ENCODE data around the gene GALNT9. TPM values are rescaled to one million over a fixed set of nuclear protein-coding genes. Genes with fewer than 3 reads are reported as not detected.

Gene GALNT9
- total RNA-seq, 4 donors from 2014 or later = 1.6 TPM; not detected in 3

GRCh38 chr12:132191715-132192553, 137.5 kb downstream of the GALNT9 start:
- no peak for DNase-seq (ENCODE audit: low spot score in 2 of 2)
- Histone ChIP-seq H3K27me3 (peaks cover 0 to 17% of the 10 kb centered on the region in 2 donors), H3K27ac (no peak overlapping the region), H3K9me3 (peaks cover 0 to 24% (median 0%) of the 10 kb centered on the region in 4 donors), H3K36me3 (no peaks in the 10 kb centered on the region), H3K4me1 (peaks cover 0 to 21% (median 7%) of the 10 kb centered on the region in 4 donors), H3K4me3 (no peak overlapping the region)
- 56 to 69% methylated on average over 29 to 30 of the region's 31 CpGs for WGBS, 2 donors
- no peak for TF ChIP-seq POLR2A (IDR thresholded peaks at IDR 0.05)
- TF ChIP-seq, protein P1, sequence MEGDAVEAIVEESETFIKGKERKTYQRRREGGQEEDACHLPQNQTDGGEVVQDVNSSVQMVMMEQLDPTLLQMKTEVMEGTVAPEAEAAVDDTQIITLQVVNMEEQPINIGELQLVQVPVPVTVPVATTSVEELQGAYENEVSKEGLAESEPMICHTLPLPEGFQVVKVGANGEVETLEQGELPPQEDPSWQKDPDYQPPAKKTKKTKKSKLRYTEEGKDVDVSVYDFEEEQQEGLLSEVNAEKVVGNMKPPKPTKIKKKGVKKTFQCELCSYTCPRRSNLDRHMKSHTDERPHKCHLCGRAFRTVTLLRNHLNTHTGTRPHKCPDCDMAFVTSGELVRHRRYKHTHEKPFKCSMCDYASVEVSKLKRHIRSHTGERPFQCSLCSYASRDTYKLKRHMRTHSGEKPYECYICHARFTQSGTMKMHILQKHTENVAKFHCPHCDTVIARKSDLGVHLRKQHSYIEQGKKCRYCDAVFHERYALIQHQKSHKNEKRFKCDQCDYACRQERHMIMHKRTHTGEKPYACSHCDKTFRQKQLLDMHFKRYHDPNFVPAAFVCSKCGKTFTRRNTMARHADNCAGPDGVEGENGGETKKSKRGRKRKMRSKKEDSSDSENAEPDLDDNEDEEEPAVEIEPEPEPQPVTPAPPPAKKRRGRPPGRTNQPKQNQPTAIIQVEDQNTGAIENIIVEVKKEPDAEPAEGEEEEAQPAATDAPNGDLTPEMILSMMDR (IDR thresholded peaks at IDR 0.05) = no peak
- no peak for TF ChIP-seq EP300 (IDR thresholded peaks at IDR 0.05)

DNA sequence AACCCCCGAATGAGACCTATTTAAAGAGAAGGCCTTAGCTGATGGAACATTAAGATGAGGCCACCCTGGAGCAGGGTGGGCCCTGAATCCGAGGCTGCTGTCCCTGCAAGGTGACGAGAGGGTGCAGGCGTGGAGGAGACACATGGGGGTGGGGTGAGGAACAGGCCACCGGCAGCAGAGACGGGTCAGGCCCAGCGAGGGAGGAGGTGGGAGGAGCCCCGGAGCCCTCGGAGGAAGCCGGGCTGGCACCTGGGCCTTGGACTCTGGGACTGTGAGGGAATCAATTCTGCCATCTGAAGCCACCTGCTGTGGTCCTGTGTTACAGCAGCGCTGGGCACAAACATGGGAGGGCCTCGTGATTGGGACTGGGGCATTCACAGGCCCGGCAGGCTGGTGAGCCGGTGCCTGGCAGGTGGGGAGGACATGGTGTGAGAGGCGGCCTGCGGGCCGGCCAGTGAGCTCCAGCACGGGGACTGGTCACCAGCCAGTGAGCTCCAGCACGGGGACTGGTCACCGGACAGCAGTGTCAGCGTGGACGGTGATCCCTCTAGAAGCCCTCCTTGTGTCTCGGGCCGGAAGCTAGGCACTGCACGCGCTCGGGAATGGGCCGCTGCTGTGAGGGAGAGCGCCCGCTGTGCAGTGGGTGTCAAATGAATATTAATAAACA, 138.4 kb downstream of the GALNT9 start:
- Histone ChIP-seq H3K4me3 (no peak overlapping the region), H3K9me3 (peaks cover 0 to 29% (median 0%) of the 10 kb centered on the region in 4 donors), H3K27ac (no peak overlapping the region), H3K36me3 (no peaks in the 10 kb centered on the region), H3K4me1 (peaks cover 0 to 21% (median 7%) of the 10 kb centered on the region in 4 donors), H3K27me3 (peaks cover 0 to 17% of the 10 kb centered on the region in 2 donors)
- WGBS, 2 donors = 81 to 82% methylated on average over 22 to 30 of the region's 30 CpGs
- no peak for DNase-seq (ENCODE audit: low spot score in 2 of 2)
- TF ChIP-seq, protein P1 (IDR thresholded peaks at IDR 0.05) = no peak
- TF ChIP-seq EP300 (IDR thresholded peaks at IDR 0.05) = no peak
- no peak for TF ChIP-seq POLR2A (IDR thresholded peaks at IDR 0.05)

DNA sequence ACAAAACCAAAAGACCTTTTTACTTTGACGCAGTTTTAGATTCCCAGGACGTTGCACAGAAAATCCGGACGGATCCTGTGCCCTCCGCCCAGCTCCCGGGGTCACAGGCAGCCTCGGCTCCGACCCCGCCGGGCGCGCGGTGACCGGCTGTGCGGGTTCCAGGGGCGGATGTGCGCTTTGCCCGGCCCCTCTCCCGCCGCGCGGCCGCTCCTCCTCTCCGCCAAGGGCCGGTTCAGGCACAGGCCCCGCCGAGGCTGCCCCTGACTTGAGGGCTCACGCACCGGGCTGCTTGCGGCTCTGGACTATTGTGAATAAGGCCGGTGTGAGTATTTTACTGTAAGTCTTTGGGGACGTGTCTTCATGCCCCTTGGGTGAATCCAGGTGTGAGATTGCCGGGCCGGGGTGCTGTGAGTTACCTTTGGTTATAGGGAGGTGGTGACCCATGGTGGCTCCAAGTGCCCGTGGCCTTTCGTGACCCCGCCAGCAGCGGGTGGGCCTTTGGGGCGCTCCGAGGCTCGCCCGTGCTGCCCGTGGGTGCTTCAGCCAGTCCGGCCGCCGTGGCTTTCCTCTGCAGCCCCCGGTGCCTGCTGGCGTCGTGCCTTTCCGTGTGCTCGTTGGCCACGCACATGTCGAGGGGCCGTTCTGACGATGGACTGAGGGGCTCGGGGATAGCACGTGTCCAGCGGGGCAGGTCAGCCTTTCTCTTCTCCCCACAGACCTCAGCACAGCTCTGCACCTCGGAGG, 139.2 kb downstream of the GALNT9 start:
- peaks cover 0 to 21% (median 7%) of the 10 kb centered on the region in 4 donors for H3K4me1 ChIP-seq
- peaks cover 0 to 37% (median 0%) of the 10 kb centered on the region in 4 donors for H3K9me3 ChIP-seq
- peak overlapping the region in 3 of 4 donors; percentile 54 to 65 (median 65) for H3K27ac ChIP-seq
- TF ChIP-seq POLR2A (IDR thresholded peaks at IDR 0.05) (no peak), EP300 (IDR thresholded peaks at IDR 0.05) (no peak)
- TF ChIP-seq, protein P1 (IDR thresholded peaks at IDR 0.05) = peak in 1 of 5 experiments; percentile 2
- H3K27me3 ChIP-seq = peaks cover 0 to 17% of the 10 kb centered on the region in 2 donors
- 46 to 58% methylated on average over 38 to 49 of the region's 59 CpGs for WGBS, 2 donors
- H3K4me3 ChIP-seq = peak overlapping the region; percentile 40 to 58 (median 51)
- no peaks in the 10 kb centered on the region for H3K36me3 ChIP-seq
- no peak for DNase-seq (ENCODE audit: low spot score in 2 of 2)

- H3K4me1 ChIP-seq = peaks cover 0 to 21% (median 7%) of the 10 kb centered on the region in 4 donors
- peak; percentile 60 to 61 for DNase-seq (ENCODE audit: low spot score in 2 of 2)
- H3K27me3 ChIP-seq = peaks cover 0 to 16% of the 10 kb centered on the region in 2 donors
- H3K27ac ChIP-seq = peak overlapping the region; percentile 64 to 65 (median 65)
- no peaks in the 10 kb centered on the region for H3K36me3 ChIP-seq
- peaks cover 0 to 37% (median 0%) of the 10 kb centered on the region in 4 donors for H3K9me3 ChIP-seq
- H3K4me3 ChIP-seq = peak overlapping the region; percentile 40 to 58 (median 51)
- WGBS, 2 donors = 1% methylated on average over 34 to 44 of the region's 69 CpGs
- TF ChIP-seq POLR2A (IDR thresholded peaks at IDR 0.05) = peak in 1 of 2 donors; percentile 53
- TF ChIP-seq, protein P1 (IDR thresholded peaks at IDR 0.05) = peak in 1 of 5 experiments; percentile 23
- peak; percentile 39 to 61 for TF ChIP-seq EP300 (IDR thresholded peaks at IDR 0.05)
Observed at GRCh38 chr12:132189378-132190011, 139.9 kb downstream of the GALNT9 start.

Measured in tibial nerve (tissue), 4 donors.